IMR-90 (cell line): ENCODE results near the gene COQ10A. TPM values are rescaled to one million over a fixed set of nuclear protein-coding genes. Genes with fewer than 3 reads are reported as not detected.

Experiments
- ATAC-seq: fragments of 200-7000 bp; cut with Tn5 transposase; 2 replicates; pipeline ENCODE4 v1.9.1; 2020; ENCODE audit warnings: low read depth, mild to moderate bottlenecking, moderate library complexity
- BruUV-seq: library from RNA; stranded (reverse); fragments of 400-500 nt; replicated peaks from 2 replicates; lab custom pipeline; 2021; lab: Mats Ljungman, UMichigan
- CTCF ChIA-PET: fragments of 300-600 bp; formaldehyde crosslinking; extraction: SDS; loops from one replicate; lab custom pipeline; 2021; ENCODE audit warnings: antibody characterized with exemption; lab: Yijun Ruan, JAX
- POLR2A ChIA-PET: fragments of 300-600 bp; sonication (Branson Sonifier 250); formaldehyde crosslinking; loops from one replicate; lab custom pipeline; 2022; ENCODE audit warnings: antibody characterized with exemption; ENCODE audit not compliant: unreplicated experiment; lab: Charles Lee
- DNase-seq: peaks from one replicate; pipeline ENCODE4 v3.0.0; 2013
- H2AFZ ChIP-seq: replicated peaks from 2 replicates; pipeline ENCODE3; 2013; ENCODE audit warnings: low read length, mild to moderate bottlenecking; ENCODE audit not compliant: poor library complexity
- H2AK5ac ChIP-seq: 2 replicates; pipeline ENCODE4 v1.6.1; 2013; ENCODE audit warnings: low read depth, low read length, inconsistent platforms
- H2AK9ac ChIP-seq: replicated peaks from 2 replicates; pipeline ENCODE3; 2013; ENCODE audit warnings: mild to moderate bottlenecking, low read depth, low read length, moderate library complexity; ENCODE audit not compliant: poor library complexity
- H2BK120ac ChIP-seq: 2 replicates; pipeline ENCODE4 v1.6.1; 2013; ENCODE audit warnings: low read depth, low read length, inconsistent platforms
- H2BK15ac ChIP-seq: 3 replicates; pipeline ENCODE4 v1.6.1; 2013; ENCODE audit warnings: low read depth, low read length, inconsistent platforms
- H2BK20ac ChIP-seq: 2 replicates; pipeline ENCODE4 v1.6.1; 2013; ENCODE audit warnings: low read depth, mild to moderate bottlenecking, inconsistent platforms, low read length, moderate library complexity
- H2BK5ac ChIP-seq: 2 replicates; pipeline ENCODE4 v1.6.1; 2013; ENCODE audit warnings: mild to moderate bottlenecking, low read depth, low read length, inconsistent platforms; ENCODE audit not compliant: poor library complexity, severe bottlenecking
- H3K14ac ChIP-seq: replicated peaks from 2 replicates; pipeline ENCODE4 v1.6.1; 2013; ENCODE audit warnings: low read depth, low read length, inconsistent platforms
- H3K18ac ChIP-seq: 2 replicates; pipeline ENCODE4 v1.6.1; 2013; ENCODE audit warnings: low read depth, low read length, control low read depth
- H3K23ac ChIP-seq: 2 replicates; pipeline ENCODE4 v1.6.1; 2013; ENCODE audit warnings: low read depth, low read length, inconsistent platforms
- H3K27ac ChIP-seq: 2 replicates; pipeline ENCODE4 v1.5.1; 2013; ENCODE audit warnings: mild to moderate bottlenecking, control low read depth, low read length; ENCODE audit not compliant: insufficient read depth
- H3K27me3 ChIP-seq: 2 replicates; pipeline ENCODE4 v1.6.1; 2013; ENCODE audit warnings: low read length; ENCODE audit not compliant: control insufficient read depth, insufficient read depth
- H3K36me3 ChIP-seq: 2 replicates; pipeline ENCODE4 v1.6.1; 2013; ENCODE audit warnings: low read length, mixed read lengths; ENCODE audit not compliant: control insufficient read depth, insufficient read depth
- H3K4ac ChIP-seq: 2 replicates; pipeline ENCODE4 v1.6.1; 2013; ENCODE audit warnings: low read depth, low read length, inconsistent platforms
- H3K4me1 ChIP-seq: 2 replicates; pipeline ENCODE4 v1.6.1; 2013; ENCODE audit warnings: low read length, mixed read lengths; ENCODE audit not compliant: control insufficient read depth, insufficient read depth
- H3K4me2 ChIP-seq: 2 replicates; pipeline ENCODE4 v1.6.1; 2013; ENCODE audit warnings: low read depth, mild to moderate bottlenecking, control low read depth, low read length, moderate library complexity
- H3K4me3 ChIP-seq: 2 replicates; pipeline ENCODE4 v1.5.1; 2013; ENCODE audit warnings: low read depth, mild to moderate bottlenecking, control low read depth, low read length, moderate library complexity; ENCODE audit not compliant: insufficient read depth
- H3K56ac ChIP-seq: 2 replicates; pipeline ENCODE4 v1.6.1; 2013; ENCODE audit warnings: low read length, inconsistent platforms; ENCODE audit not compliant: insufficient read depth; ENCODE audit errors: extremely low read depth
- H3K79me1 ChIP-seq, 2 experiments: 2 replicates each; pipeline ENCODE4 v1.6.1; 2013; ENCODE audit warnings: low read length in 2 of 2, inconsistent platforms in 1 of 2, low read depth in 1 of 2
- H3K9ac ChIP-seq: 2 replicates; pipeline ENCODE4 v1.6.1; 2013; ENCODE audit warnings: low read depth, low read length, control low read depth
- H3K9me1 ChIP-seq: 2 replicates; pipeline ENCODE4 v1.6.1; 2013; ENCODE audit warnings: low read length, inconsistent platforms; ENCODE audit not compliant: insufficient read depth
- H3K9me3 ChIP-seq: 2 replicates; pipeline ENCODE4 v1.6.1; 2013; ENCODE audit warnings: low read length; ENCODE audit not compliant: control insufficient read depth, insufficient read depth
- H4K20me1 ChIP-seq: 2 replicates; pipeline ENCODE4 v1.6.1; 2013; ENCODE audit warnings: low read length, inconsistent platforms; ENCODE audit not compliant: insufficient read depth
- H4K5ac ChIP-seq: 2 replicates; pipeline ENCODE4 v1.6.1; 2013; ENCODE audit warnings: mild to moderate bottlenecking, low read depth, low read length, control low read depth
- H4K8ac ChIP-seq, 2 experiments: 2 replicates each; pipeline ENCODE4 v1.6.1; 2013; ENCODE audit warnings: low read depth in 2 of 2, low read length in 2 of 2, control low read depth in 1 of 2, inconsistent platforms in 1 of 2
- H4K91ac ChIP-seq: 2 replicates; pipeline ENCODE4 v1.6.1; 2013; ENCODE audit warnings: low read depth, low read length, inconsistent platforms; ENCODE audit not compliant: insufficient read depth
- ELK1 ChIP-seq: fragments of 150-350 bp; IDR thresholded peaks from 2 replicates; pipeline ENCODE4 v1.6.1; 2016; ENCODE audit warnings: low read depth, mild to moderate bottlenecking, low read length, moderate library complexity, borderline replicate concordance
- POLR2A ChIP-seq: IDR thresholded peaks from 2 replicates; pipeline ENCODE4 v1.6.1; 2012; ENCODE audit warnings: mild to moderate bottlenecking, low read depth, low read length
- SMC3 ChIP-seq: fragments of 150-350 bp; IDR thresholded peaks from 2 replicates; pipeline ENCODE4 v1.6.1; 2016; ENCODE audit warnings: low read depth, mild to moderate bottlenecking, antibody characterized with exemption, low read length, moderate library complexity
- WGBS, 2 experiments: methylation state at CpG; one replicate each; pipeline versions ENCODE4 v1.1.5 to v1.1.7; 2013; ENCODE audit warnings: missing lambda C conversion rate in 2 of 2; ENCODE audit not compliant: insufficient read length in 1 of 2; ENCODE audit errors: extremely low coverage in 2 of 2; 5-methylcytosine and 5-hydroxymethylcytosine counted together
- dilution Hi-C: fragments of 300-500 bp; cut with HindIII; formaldehyde crosslinking; loops from one replicate; pipeline ENCODE4 v1.14.3; 2018; ENCODE audit warnings: low sequenced_read_pairs; ENCODE audit not compliant: unreplicated experiment
- in situ Hi-C: fragments of 300-500 bp; cut with MboI; formaldehyde crosslinking; loops from 3 replicates; pipeline ENCODE4 v1.14.3; 2019; ENCODE audit warnings: low sequenced_read_pairs, inconsistent platforms, mixed read lengths
- intact Hi-C: fragments of 100-400 bp; cut with micrococcal nuclease; formaldehyde crosslinking; loops from 2 replicates; pipeline ENCODE4 v1.10.0; 2022
- polyA plus RNA-seq, 3 experiments: library from polyadenylated mRNA; depleted of rRNA; stranded (reverse); fragments of >200 nt; gene quantifications; 2 replicates each; pipeline ENCODE4 v1.2.3, GENCODE V29; 2012; ENCODE audit warnings: low replicate concordance in 1 of 3
- total RNA-seq: library from RNA; depleted of rRNA; stranded (reverse); fragments of >200 nt; gene quantifications from 2 replicates; pipeline ENCODE4 v1.2.3, GENCODE V29; 2012

The COQ10A gene
- total and polyA plus RNA-seq, 2 of the 4 experiments (the other 2 are of a cell fraction), result 4.7 to 10.8 TPM

GRCh38 chr12:56241424-56242303 is 25.1 kb upstream of the COQ10A start:
- Histone ChIP-seq H3K27ac (no peak overlapping the region), H3K9me3 (no peaks in the 10 kb centered on the region), H3K23ac (no peak overlapping the region), H2BK15ac (no peak overlapping the region), H3K36me3 (peaks cover 72% of the 10 kb centered on the region), H3K27me3 (no peaks in the 10 kb centered on the region), H4K8ac (no peak overlapping the region), H3K4me3 (no peak overlapping the region), H3K9me1 (peaks cover 19% of the 10 kb centered on the region; the same call in 1 of the 2 replicates), H2BK5ac (no peak overlapping the region), H2AK5ac (no peak overlapping the region), H2BK20ac (no peak overlapping the region), H3K56ac (no peak overlapping the region), H3K79me1 (peaks cover 14 to 58% of the 10 kb centered on the region in 2 experiments), H3K14ac (no peak overlapping the region), H2AFZ (no peak overlapping the region), H3K9ac (no peak overlapping the region), H4K20me1 (peaks cover 29% of the 10 kb centered on the region), H4K91ac (no peak overlapping the region), H2BK120ac (no peak overlapping the region), H3K4me2 (no peak overlapping the region), H4K5ac (no peak overlapping the region), H2AK9ac (no peak overlapping the region), H3K4me1 (peaks cover 12% of the 10 kb centered on the region), H3K18ac (no peak overlapping the region), H3K4ac (no peak overlapping the region)
- CTCF ChIA-PET, result no interaction called here
- DNase-seq (no peak), ATAC-seq (no peak)
- dilution Hi-C loops (no loop called here), in situ Hi-C loops (no loop called here), intact Hi-C loops (no loop called here)
- TSS peak; percentile 14 for BruUV-seq
- TF ChIP-seq POLR2A, result no peak
- TF ChIP-seq SMC3, result no peak
- TF ChIP-seq ELK1, result no peak
- WGBS, 2 experiments, result 86% methylated on average over 2 of the region's 9 CpGs; no CpG with 5 or more reads in 1 of the 2 experiments
- POLR2A ChIA-PET, result no interaction called here
